NCI-H1436 (cell line): ENCODE measurements around the gene RPL12.

Experiments
- DNase-seq: peaks from one replicate; lab custom pipeline; 2025; lab: John Stamatoyannopoulos, UW

The RPL12 gene

GRCh38 chr9:127450830-127451607 lies at the start of gene RPL12, which contains the start of gene LRSAM1:
Gene RPL12, minus strand, starts transcription at chr9:127451406. Its CDS starts 89 bp downstream, at chr9:127451317.
Gene LRSAM1, plus strand, starts transcription at chr9:127451510. Its CDS starts 3,018 bp downstream, at chr9:127454528.
- DNase-seq = peak; percentile 93

DNA sequence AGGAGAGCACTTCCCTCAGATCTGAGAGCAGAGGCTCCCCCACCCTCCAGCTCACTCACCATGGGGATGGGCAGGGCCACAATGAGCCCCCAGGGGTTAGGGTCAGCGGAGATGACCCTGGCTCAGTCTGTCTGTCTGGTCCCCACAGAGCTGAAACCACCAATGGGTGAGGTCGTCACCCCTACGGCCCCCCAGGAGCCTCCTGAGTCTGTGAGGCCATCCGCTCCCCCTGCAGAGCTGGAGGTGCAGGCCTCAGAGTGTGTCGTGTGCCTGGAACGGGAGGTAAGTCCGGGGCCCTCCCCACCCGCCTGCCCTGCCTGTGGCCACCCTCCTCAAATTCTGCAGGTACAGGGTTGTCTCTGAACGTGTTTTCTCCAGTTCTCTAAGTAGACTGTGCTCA lies 49.7 kb upstream of the RPL12 start:
- DNase-seq = no peak

GRCh38 chr9:127500399-127500798 lies 49.2 kb upstream of the RPL12 start:
- no peak for DNase-seq

GRCh38 chr9:127498298-127498697 lies 47.1 kb upstream of the RPL12 start:
- DNase-seq = no peak

DNA sequence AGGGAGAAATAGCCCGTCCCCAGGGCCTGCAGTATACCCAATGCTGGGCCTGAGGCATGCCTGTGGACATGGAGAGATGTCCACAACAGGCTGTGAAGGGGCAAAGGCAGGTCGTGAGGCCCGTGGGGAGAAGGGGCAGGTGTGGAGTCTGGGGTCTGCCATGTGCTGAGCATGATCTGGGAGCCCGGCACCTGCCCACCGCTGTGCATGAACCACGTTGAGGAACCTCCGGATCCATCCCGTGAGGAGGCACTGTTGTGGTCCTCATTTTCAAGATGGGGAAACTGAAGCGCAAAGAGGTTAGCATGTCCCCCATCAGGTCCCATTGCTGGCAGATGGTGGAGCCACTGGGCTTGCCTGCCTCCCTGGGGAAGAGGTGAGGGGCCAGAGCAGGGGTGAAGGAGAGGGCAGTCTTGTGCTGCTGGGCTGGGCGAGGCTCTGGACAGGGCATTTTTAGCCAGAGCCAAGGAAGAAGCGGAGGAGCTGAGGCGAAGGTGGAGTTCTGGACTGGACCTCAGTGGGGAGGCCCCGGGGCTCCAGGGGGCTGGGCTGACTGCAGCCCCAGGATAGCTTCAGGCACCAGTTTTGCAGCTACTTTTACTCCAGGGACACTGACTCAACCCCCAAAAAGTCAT lies 46.6 kb upstream of the RPL12 start:
- no peak for DNase-seq

- no peak for DNase-seq
Measured at GRCh38 chr9:127496974-127497373, 45.8 kb upstream of the RPL12 start.

DNA sequence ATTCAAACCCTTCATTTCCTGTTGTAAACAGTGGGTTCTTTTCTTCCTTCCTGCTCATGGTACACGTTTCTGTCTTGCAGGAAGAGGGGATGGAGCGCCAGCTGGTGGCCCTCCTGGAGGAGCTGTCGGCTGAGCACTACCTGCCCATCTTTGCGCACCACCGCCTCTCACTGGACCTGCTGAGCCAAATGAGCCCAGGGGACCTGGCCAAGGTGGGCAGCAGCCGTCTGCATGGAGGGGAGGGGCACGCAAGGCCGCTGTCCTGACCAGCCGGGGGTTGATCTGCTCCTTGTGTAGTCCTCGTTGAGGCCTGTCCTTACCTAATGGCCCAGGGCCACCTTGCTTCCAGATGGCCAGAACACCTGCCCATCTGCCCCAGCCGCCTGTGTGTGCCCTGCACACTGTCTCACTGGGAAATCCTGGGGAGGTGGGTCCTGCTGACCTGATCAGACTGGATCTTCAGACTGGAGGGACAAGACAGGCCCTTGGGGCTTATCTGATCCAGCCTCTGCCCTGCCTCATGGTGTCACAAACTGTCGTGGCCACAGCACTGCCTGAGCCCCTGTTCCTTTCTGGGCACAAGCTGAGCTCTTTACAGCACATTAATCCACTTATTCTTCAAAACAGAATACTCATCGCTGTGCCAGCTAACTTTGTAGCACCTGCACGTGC lies 44.8 kb upstream of the RPL12 start:
- DNase-seq = no peak

GRCh38 chr9:127494304-127494702 lies 43.1 kb upstream of the RPL12 start:
- DNase-seq = no peak

GRCh38 chr9:127493592-127494303 lies 42.5 kb upstream of the RPL12 start:
- no peak for DNase-seq

- no peak for DNase-seq
Measured at GRCh38 chr9:127492616-127493015, 41.4 kb upstream of the RPL12 start.

GRCh38 chr9:127491516-127491915 lies 40.3 kb upstream of the RPL12 start:
- DNase-seq = no peak

- DNase-seq = no peak
Measured at GRCh38 chr9:127490535-127491230, 39.5 kb upstream of the RPL12 start.

DNA sequence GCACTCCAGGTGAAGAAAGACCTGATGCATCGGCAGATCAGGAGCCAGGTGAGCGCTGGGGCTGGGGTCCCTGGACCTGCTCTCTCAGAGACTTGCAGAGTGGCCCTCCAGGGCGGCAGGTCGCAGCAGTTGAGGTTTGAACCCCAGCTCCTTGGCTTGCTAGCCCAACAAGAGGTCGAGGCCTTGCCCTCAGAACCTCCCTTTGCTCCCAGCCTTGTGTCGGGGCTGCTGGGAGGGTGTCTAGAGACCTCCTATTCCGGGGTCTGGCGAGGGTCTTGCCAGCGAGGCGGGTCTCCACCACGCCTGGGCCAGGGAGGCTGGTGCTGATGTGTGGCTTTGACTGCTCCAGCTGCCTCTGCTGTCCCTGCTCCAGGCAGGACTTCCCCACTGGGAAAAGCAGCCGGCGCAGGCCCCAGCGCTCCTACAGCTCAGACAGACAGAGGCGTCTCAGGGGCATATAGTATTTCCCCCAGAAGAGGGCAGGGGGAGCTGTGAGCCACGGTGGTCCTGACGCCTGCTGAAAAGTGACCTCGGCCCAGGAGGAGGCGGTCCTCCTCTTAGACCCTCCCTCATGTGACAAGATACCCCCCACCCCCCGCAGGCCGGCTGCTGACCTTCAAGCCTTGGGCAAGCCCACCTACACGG lies 38.4 kb upstream of the RPL12 start:
- DNase-seq = no peak

DNA sequence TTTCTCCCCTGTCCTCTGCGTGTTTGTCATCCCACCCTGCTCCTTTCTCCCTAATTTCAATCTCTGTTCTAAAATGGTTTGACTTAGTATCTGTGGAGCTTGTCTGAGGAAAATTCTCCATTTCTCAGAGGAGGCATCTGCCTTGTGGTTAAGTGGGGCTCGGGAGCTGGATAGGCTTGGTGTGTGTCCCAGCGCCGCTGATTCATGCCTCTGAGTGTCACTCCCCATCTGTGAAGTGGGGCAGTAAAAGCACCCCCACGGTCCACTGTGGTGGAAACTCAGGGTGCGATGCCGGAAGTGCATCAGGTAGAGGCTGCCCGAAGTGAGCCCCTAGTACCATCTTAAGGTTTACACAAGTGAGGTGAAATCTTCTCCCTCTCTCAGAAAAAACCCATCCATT lies 37.7 kb upstream of the RPL12 start:
- DNase-seq = no peak

DNA sequence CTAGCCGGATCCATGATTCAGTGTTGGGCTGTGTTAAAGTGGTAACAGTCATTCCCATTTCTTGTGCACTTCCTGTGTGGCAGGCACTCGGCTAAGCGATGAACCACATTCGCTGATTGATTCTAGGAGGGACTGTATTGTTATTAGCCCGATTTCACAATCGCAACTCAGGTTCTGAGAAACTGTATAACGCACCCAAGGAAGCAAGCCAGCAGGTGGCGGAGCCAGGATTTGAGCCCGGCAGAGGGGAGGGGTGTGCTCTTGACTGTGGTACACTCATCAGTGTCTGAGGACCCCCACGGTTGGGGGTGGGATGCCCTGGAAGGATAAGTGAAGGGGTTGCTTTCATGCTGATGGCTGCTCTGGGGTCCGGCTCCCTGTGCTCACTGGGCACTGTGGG lies 34.8 kb upstream of the RPL12 start:
- no peak for DNase-seq

DNA sequence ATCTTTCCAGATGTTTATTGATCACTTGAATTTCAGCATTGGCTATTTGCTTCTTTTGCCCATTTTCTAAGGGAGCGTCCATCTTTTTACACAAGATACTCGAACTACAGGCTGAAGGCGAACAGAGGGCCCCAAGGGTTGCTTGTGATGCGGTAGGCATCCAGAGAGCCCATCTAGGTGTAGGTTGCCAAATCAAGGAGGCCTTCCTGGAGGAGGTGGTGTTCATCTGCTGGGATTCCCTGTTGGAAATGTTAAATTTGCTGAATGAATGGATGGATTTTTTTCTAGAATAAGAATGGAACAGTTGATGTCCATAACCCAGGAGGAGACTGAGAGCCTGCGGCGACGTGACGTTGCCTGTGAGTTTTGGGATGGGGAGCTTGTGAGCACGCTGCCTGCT lies 31.5 kb upstream of the RPL12 start:
- DNase-seq = no peak

GRCh38 chr9:127479507-127480081 lies 28.4 kb upstream of the RPL12 start:
- no peak for DNase-seq

DNA sequence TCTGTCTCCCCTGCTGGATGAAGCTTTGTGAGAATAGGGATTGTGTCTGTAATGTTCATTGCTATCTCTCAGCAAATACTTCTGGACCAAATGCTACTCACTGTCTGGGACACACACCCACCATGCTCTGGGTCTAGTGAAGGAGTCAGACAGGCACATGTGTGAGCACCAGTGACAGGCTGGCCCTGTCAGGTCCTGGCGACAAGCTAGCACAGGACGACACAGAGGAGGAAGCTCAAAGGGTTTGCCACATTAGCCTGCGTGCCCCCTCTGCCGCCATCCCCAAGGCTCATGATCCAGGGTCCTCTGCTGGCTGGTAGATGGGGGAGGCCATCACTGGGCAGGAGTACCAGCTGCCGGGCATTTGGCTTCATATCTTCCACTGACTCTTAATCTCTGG lies 23.4 kb upstream of the RPL12 start:
- DNase-seq = no peak

- no peak for DNase-seq
Measured at GRCh38 chr9:127473932-127474331, 22.7 kb upstream of the RPL12 start.

- DNase-seq = no peak
Measured at GRCh38 chr9:127473501-127473900, 22.3 kb upstream of the RPL12 start.

- DNase-seq = no peak
Measured at GRCh38 chr9:127470662-127471061, 19.5 kb upstream of the RPL12 start.
